IMR-90 (cell line): Measurements from ENCODE around the gene CUX1. TPM values are rescaled to one million over a fixed set of nuclear protein-coding genes. Genes with fewer than 3 reads are reported as not detected.
A peak's percentile ranks its signal among the peaks of the same experiment; 100 is the strongest.

ENCODE experiments used
- ATAC-seq: fragments of 200-7000 bp; cut with Tn5 transposase; 2 replicates; pipeline ENCODE4 v1.9.1; 2020; ENCODE audit warnings: low read depth, mild to moderate bottlenecking, moderate library complexity
- BruUV-seq: library from RNA; stranded (reverse); fragments of 400-500 nt; replicated peaks from 2 replicates; lab custom pipeline; 2021; lab: Mats Ljungman, UMichigan
- CTCF ChIA-PET: fragments of 300-600 bp; formaldehyde crosslinking; extraction: SDS; loops from one replicate; lab custom pipeline; 2021; ENCODE audit warnings: antibody characterized with exemption; lab: Yijun Ruan, JAX
- POLR2A ChIA-PET: fragments of 300-600 bp; sonication (Branson Sonifier 250); formaldehyde crosslinking; loops from one replicate; lab custom pipeline; 2022; ENCODE audit warnings: antibody characterized with exemption; ENCODE audit not compliant: unreplicated experiment; lab: Charles Lee
- DNase-seq: peaks from one replicate; pipeline ENCODE4 v3.0.0; 2013
- H2AFZ ChIP-seq: replicated peaks from 2 replicates; pipeline ENCODE3; 2013; ENCODE audit warnings: low read length, mild to moderate bottlenecking; ENCODE audit not compliant: poor library complexity
- H2AK5ac ChIP-seq: 2 replicates; pipeline ENCODE4 v1.6.1; 2013; ENCODE audit warnings: low read depth, low read length, inconsistent platforms
- H2AK9ac ChIP-seq: replicated peaks from 2 replicates; pipeline ENCODE3; 2013; ENCODE audit warnings: mild to moderate bottlenecking, low read depth, low read length, moderate library complexity; ENCODE audit not compliant: poor library complexity
- H2BK120ac ChIP-seq: 2 replicates; pipeline ENCODE4 v1.6.1; 2013; ENCODE audit warnings: low read depth, low read length, inconsistent platforms
- H2BK15ac ChIP-seq: 3 replicates; pipeline ENCODE4 v1.6.1; 2013; ENCODE audit warnings: low read depth, low read length, inconsistent platforms
- H2BK20ac ChIP-seq: 2 replicates; pipeline ENCODE4 v1.6.1; 2013; ENCODE audit warnings: low read depth, mild to moderate bottlenecking, inconsistent platforms, low read length, moderate library complexity
- H2BK5ac ChIP-seq: 2 replicates; pipeline ENCODE4 v1.6.1; 2013; ENCODE audit warnings: mild to moderate bottlenecking, low read depth, low read length, inconsistent platforms; ENCODE audit not compliant: poor library complexity, severe bottlenecking
- H3K14ac ChIP-seq: replicated peaks from 2 replicates; pipeline ENCODE4 v1.6.1; 2013; ENCODE audit warnings: low read depth, low read length, inconsistent platforms
- H3K18ac ChIP-seq: 2 replicates; pipeline ENCODE4 v1.6.1; 2013; ENCODE audit warnings: low read depth, low read length, control low read depth
- H3K23ac ChIP-seq: 2 replicates; pipeline ENCODE4 v1.6.1; 2013; ENCODE audit warnings: low read depth, low read length, inconsistent platforms
- H3K27ac ChIP-seq: 2 replicates; pipeline ENCODE4 v1.5.1; 2013; ENCODE audit warnings: mild to moderate bottlenecking, control low read depth, low read length; ENCODE audit not compliant: insufficient read depth
- H3K27me3 ChIP-seq: 2 replicates; pipeline ENCODE4 v1.6.1; 2013; ENCODE audit warnings: low read length; ENCODE audit not compliant: control insufficient read depth, insufficient read depth
- H3K36me3 ChIP-seq: 2 replicates; pipeline ENCODE4 v1.6.1; 2013; ENCODE audit warnings: low read length, mixed read lengths; ENCODE audit not compliant: control insufficient read depth, insufficient read depth
- H3K4ac ChIP-seq: 2 replicates; pipeline ENCODE4 v1.6.1; 2013; ENCODE audit warnings: low read depth, low read length, inconsistent platforms
- H3K4me1 ChIP-seq: 2 replicates; pipeline ENCODE4 v1.6.1; 2013; ENCODE audit warnings: low read length, mixed read lengths; ENCODE audit not compliant: control insufficient read depth, insufficient read depth
- H3K4me2 ChIP-seq: 2 replicates; pipeline ENCODE4 v1.6.1; 2013; ENCODE audit warnings: low read depth, mild to moderate bottlenecking, control low read depth, low read length, moderate library complexity
- H3K4me3 ChIP-seq: 2 replicates; pipeline ENCODE4 v1.5.1; 2013; ENCODE audit warnings: low read depth, mild to moderate bottlenecking, control low read depth, low read length, moderate library complexity; ENCODE audit not compliant: insufficient read depth
- H3K56ac ChIP-seq: 2 replicates; pipeline ENCODE4 v1.6.1; 2013; ENCODE audit warnings: low read length, inconsistent platforms; ENCODE audit not compliant: insufficient read depth; ENCODE audit errors: extremely low read depth
- H3K79me1 ChIP-seq, 2 experiments: 2 replicates each; pipeline ENCODE4 v1.6.1; 2013; ENCODE audit warnings: low read length in 2 of 2, inconsistent platforms in 1 of 2, low read depth in 1 of 2
- H3K9ac ChIP-seq: 2 replicates; pipeline ENCODE4 v1.6.1; 2013; ENCODE audit warnings: low read depth, low read length, control low read depth
- H3K9me1 ChIP-seq: 2 replicates; pipeline ENCODE4 v1.6.1; 2013; ENCODE audit warnings: low read length, inconsistent platforms; ENCODE audit not compliant: insufficient read depth
- H3K9me3 ChIP-seq: 2 replicates; pipeline ENCODE4 v1.6.1; 2013; ENCODE audit warnings: low read length; ENCODE audit not compliant: control insufficient read depth, insufficient read depth
- H4K20me1 ChIP-seq: 2 replicates; pipeline ENCODE4 v1.6.1; 2013; ENCODE audit warnings: low read length, inconsistent platforms; ENCODE audit not compliant: insufficient read depth
- H4K5ac ChIP-seq: 2 replicates; pipeline ENCODE4 v1.6.1; 2013; ENCODE audit warnings: mild to moderate bottlenecking, low read depth, low read length, control low read depth
- H4K8ac ChIP-seq, 2 experiments: 2 replicates each; pipeline ENCODE4 v1.6.1; 2013; ENCODE audit warnings: low read depth in 2 of 2, low read length in 2 of 2, control low read depth in 1 of 2, inconsistent platforms in 1 of 2
- H4K91ac ChIP-seq: 2 replicates; pipeline ENCODE4 v1.6.1; 2013; ENCODE audit warnings: low read depth, low read length, inconsistent platforms; ENCODE audit not compliant: insufficient read depth
- BHLHE40 ChIP-seq: fragments of 150-350 bp; IDR thresholded peaks from 2 replicates; pipeline ENCODE4 v1.6.1; 2016; ENCODE audit warnings: mild to moderate bottlenecking, low read depth, low read length
- CEBPB ChIP-seq: IDR thresholded peaks from 2 replicates; pipeline ENCODE4 v1.6.1; 2012; ENCODE audit warnings: low read depth, low read length, improper control_type of control experiment
- CHD1 ChIP-seq: IDR thresholded peaks from 2 replicates; pipeline ENCODE4 v1.6.1; 2012; ENCODE audit warnings: low read depth, low read length, improper control_type of control experiment
- FOS ChIP-seq: fragments of 150-350 bp; IDR thresholded peaks from 2 replicates; pipeline ENCODE4 v1.6.1; 2016; ENCODE audit warnings: low read depth, low read length
- MAFK ChIP-seq: IDR thresholded peaks from 2 replicates; pipeline ENCODE4 v1.6.1; 2012; ENCODE audit warnings: low read depth, low read length, improper control_type of control experiment
- MAZ ChIP-seq: IDR thresholded peaks from 2 replicates; pipeline ENCODE4 v1.6.1; 2012; ENCODE audit warnings: low read depth, mild to moderate bottlenecking, low read length, improper control_type of control experiment, moderate library complexity, borderline replicate concordance
- MXI1 ChIP-seq: IDR thresholded peaks from 2 replicates; pipeline ENCODE4 v1.6.1; 2012; ENCODE audit warnings: low read depth, mild to moderate bottlenecking, low read length, moderate library complexity, borderline replicate concordance
- NFE2L2 ChIP-seq: fragments of 150-350 bp; IDR thresholded peaks from 2 replicates; pipeline ENCODE4 v1.6.1; 2016; ENCODE audit warnings: low read depth, mild to moderate bottlenecking, low read length
- POLR2A ChIP-seq: IDR thresholded peaks from 2 replicates; pipeline ENCODE4 v1.6.1; 2012; ENCODE audit warnings: mild to moderate bottlenecking, low read depth, low read length
- RAD21 ChIP-seq: IDR thresholded peaks from 2 replicates; pipeline ENCODE4 v1.6.1; 2012; ENCODE audit warnings: low read length, improper control_type of control experiment
- RCOR1 ChIP-seq: IDR thresholded peaks from 2 replicates; pipeline ENCODE4 v1.6.1; 2012; ENCODE audit warnings: mild to moderate bottlenecking, low read length, improper control_type of control experiment; ENCODE audit not compliant: insufficient replicate concordance
- RFX5 ChIP-seq: IDR thresholded peaks from 2 replicates; pipeline ENCODE4 v1.8.0; 2012; ENCODE audit warnings: low read depth, mild to moderate bottlenecking, low read length, moderate library complexity
- SMC3 ChIP-seq: fragments of 150-350 bp; IDR thresholded peaks from 2 replicates; pipeline ENCODE4 v1.6.1; 2016; ENCODE audit warnings: low read depth, mild to moderate bottlenecking, antibody characterized with exemption, low read length, moderate library complexity
- WGBS, 2 experiments: methylation state at CpG; one replicate each; pipeline versions ENCODE4 v1.1.5 to v1.1.7; 2013; ENCODE audit warnings: missing lambda C conversion rate in 2 of 2; ENCODE audit not compliant: insufficient read length in 1 of 2; ENCODE audit errors: extremely low coverage in 2 of 2; 5-methylcytosine and 5-hydroxymethylcytosine counted together
- dilution Hi-C: fragments of 300-500 bp; cut with HindIII; formaldehyde crosslinking; loops from one replicate; pipeline ENCODE4 v1.14.3; 2018; ENCODE audit warnings: low sequenced_read_pairs; ENCODE audit not compliant: unreplicated experiment
- in situ Hi-C: fragments of 300-500 bp; cut with MboI; formaldehyde crosslinking; loops from 3 replicates; pipeline ENCODE4 v1.14.3; 2019; ENCODE audit warnings: low sequenced_read_pairs, inconsistent platforms, mixed read lengths
- intact Hi-C: fragments of 100-400 bp; cut with micrococcal nuclease; formaldehyde crosslinking; loops from 2 replicates; pipeline ENCODE4 v1.10.0; 2022
- polyA plus RNA-seq, 3 experiments: library from polyadenylated mRNA; depleted of rRNA; stranded (reverse); fragments of >200 nt; gene quantifications; 2 replicates each; pipeline ENCODE4 v1.2.3, GENCODE V29; 2012; ENCODE audit warnings: low replicate concordance in 1 of 3
- total RNA-seq: library from RNA; depleted of rRNA; stranded (reverse); fragments of >200 nt; gene quantifications from 2 replicates; pipeline ENCODE4 v1.2.3, GENCODE V29; 2012
- TF ChIP-seq, protein P1 (sequence below): fragments of 150-350 bp; IDR thresholded peaks from 2 replicates; pipeline ENCODE4 v1.6.1; 2017; ENCODE audit warnings: mild to moderate bottlenecking, antibody characterized with exemption, low read length, low read depth
- TF ChIP-seq, protein P2 (sequence below): conservative IDR thresholded peaks from 2 replicates; pipeline ENCODE4 v1.5.1; 2012; ENCODE audit warnings: mild to moderate bottlenecking, low read depth, low read length, improper control_type of control experiment
- TF ChIP-seq, protein P3 (sequence below): fragments of 150-350 bp; IDR thresholded peaks from 2 replicates; pipeline ENCODE4 v1.6.1; 2016; ENCODE audit warnings: low read depth, mild to moderate bottlenecking, low read length, moderate library complexity, borderline replicate concordance

Gene CUX1
- total and polyA plus RNA-seq, 2 of the 4 experiments (the other 2 are of a cell fraction): 19.7 to 46.4 TPM

DNA sequence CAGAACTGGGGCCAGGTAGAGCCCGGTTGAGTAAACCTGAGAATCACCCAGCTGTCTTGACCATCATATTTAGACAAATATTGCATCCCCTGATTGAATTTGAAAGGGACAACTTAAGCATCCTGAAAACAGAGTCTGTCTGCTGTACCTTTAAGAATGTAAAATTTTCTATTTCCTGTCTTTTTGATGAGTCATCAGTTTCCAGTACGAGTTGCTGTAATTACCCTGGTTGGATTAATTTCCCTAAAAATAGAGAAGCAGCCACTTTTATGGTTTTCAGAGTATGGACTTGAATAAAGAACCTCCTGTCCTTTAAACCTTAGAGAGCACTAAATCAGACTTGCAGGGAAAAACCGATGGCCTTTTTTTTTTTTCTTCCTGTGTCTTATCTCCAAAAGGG, 304.6 kb downstream of the CUX1 start:
- Histone ChIP-seq H4K5ac (peak overlapping the region; percentile 99), H2AK5ac (peak overlapping the region; percentile 60; the same call in 1 of the 2 replicates), H2AK9ac (peak overlapping the region; percentile 56), H3K36me3 (0 out of 2 replicates have a peak, but pooled peaks cover 3% of the 10 kb centered on the region), H3K9me3 (no peaks in the 10 kb centered on the region), H2BK5ac (peak overlapping the region; percentile 98), H3K4ac (peak overlapping the region; percentile 92), H2BK20ac (peak overlapping the region; percentile 93), H2BK15ac (peak overlapping the region; percentile 95; the same call in 2 of the 3 replicates), H2BK120ac (peak overlapping the region; percentile 90; the same call in 1 of the 2 replicates), H3K27ac (peak overlapping the region; percentile 99), H3K4me3 (no peak overlapping the region), H4K91ac (peak overlapping the region; percentile 85), H3K18ac (peak overlapping the region; percentile 98), H3K9ac (peak overlapping the region; percentile 48), H4K8ac (peak overlapping the region; percentile 43 to 93), H3K23ac (peak overlapping the region; percentile 77), H3K4me1 (peaks cover 37% of the 10 kb centered on the region), H3K9me1 (peaks cover 17% of the 10 kb centered on the region), H3K27me3 (no peaks in the 10 kb centered on the region), H3K4me2 (peak overlapping the region; percentile 83), H3K14ac (peak overlapping the region; percentile 84), H4K20me1 (no peaks in the 10 kb centered on the region), H2AFZ (no peak overlapping the region), H3K56ac (peak overlapping the region; percentile 28; the same call in 1 of the 2 replicates), H3K79me1 (peaks cover 27 to 52% of the 10 kb centered on the region in 2 experiments)
- dilution Hi-C loops: no loop called here
- intact Hi-C loops: no loop called here
- WGBS, 2 experiments: no CpG with 5 or more reads among the region's 3 CpGs
- peak; percentile 61 for DNase-seq
- ChIA-PET CTCF (no interaction called here), POLR2A (no interaction called here)
- in situ Hi-C loops: no loop called here
- ATAC-seq: no peak
- no peak for TF ChIP-seq SMC3
- TF ChIP-seq, protein P1, sequence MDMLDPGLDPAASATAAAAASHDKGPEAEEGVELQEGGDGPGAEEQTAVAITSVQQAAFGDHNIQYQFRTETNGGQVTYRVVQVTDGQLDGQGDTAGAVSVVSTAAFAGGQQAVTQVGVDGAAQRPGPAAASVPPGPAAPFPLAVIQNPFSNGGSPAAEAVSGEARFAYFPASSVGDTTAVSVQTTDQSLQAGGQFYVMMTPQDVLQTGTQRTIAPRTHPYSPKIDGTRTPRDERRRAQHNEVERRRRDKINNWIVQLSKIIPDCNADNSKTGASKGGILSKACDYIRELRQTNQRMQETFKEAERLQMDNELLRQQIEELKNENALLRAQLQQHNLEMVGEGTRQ: no peak
- TF ChIP-seq FOS: peak; percentile 77; the same call in 1 of the 2 replicates
- no peak for TF ChIP-seq RFX5
- TF ChIP-seq RAD21: no peak
- peak; percentile 100 for TF ChIP-seq MAFK
- TF ChIP-seq, protein P2, sequence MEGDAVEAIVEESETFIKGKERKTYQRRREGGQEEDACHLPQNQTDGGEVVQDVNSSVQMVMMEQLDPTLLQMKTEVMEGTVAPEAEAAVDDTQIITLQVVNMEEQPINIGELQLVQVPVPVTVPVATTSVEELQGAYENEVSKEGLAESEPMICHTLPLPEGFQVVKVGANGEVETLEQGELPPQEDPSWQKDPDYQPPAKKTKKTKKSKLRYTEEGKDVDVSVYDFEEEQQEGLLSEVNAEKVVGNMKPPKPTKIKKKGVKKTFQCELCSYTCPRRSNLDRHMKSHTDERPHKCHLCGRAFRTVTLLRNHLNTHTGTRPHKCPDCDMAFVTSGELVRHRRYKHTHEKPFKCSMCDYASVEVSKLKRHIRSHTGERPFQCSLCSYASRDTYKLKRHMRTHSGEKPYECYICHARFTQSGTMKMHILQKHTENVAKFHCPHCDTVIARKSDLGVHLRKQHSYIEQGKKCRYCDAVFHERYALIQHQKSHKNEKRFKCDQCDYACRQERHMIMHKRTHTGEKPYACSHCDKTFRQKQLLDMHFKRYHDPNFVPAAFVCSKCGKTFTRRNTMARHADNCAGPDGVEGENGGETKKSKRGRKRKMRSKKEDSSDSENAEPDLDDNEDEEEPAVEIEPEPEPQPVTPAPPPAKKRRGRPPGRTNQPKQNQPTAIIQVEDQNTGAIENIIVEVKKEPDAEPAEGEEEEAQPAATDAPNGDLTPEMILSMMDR: no peak
- TF ChIP-seq RCOR1: no peak
- no peak for TF ChIP-seq BHLHE40
- TF ChIP-seq CEBPB: no peak
- TF ChIP-seq CHD1: no peak
- TF ChIP-seq, protein P3, sequence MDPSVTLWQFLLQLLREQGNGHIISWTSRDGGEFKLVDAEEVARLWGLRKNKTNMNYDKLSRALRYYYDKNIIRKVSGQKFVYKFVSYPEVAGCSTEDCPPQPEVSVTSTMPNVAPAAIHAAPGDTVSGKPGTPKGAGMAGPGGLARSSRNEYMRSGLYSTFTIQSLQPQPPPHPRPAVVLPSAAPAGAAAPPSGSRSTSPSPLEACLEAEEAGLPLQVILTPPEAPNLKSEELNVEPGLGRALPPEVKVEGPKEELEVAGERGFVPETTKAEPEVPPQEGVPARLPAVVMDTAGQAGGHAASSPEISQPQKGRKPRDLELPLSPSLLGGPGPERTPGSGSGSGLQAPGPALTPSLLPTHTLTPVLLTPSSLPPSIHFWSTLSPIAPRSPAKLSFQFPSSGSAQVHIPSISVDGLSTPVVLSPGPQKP: no peak
- no peak for TF ChIP-seq MAZ
- TF ChIP-seq POLR2A: no peak
- peak; percentile 83 for TF ChIP-seq NFE2L2
- TF ChIP-seq MXI1: no peak
- no TSS peak for BruUV-seq
